A549 (cell line): Measurements from ENCODE around the gene MAPK4.

ENCODE experiments used
- ESRRA ChIP-seq: fragments of 150-350 bp; IDR thresholded peaks from 2 replicates; pipeline ENCODE4 v1.6.1; 2014; ENCODE audit warnings: mild to moderate bottlenecking, low read length, borderline replicate concordance
- TFCP2L1 ChIP-seq: fragments of 250-450 bp; sonication (Bioruptor Pico); IDR thresholded peaks from 2 replicates; pipeline ENCODE4 v1.5.0; 2021; ENCODE audit warnings: mild to moderate bottlenecking
- TF ChIP-seq, protein P1 (sequence below): fragments of >200 bp; sonication (Bioruptor Twin); formaldehyde crosslinking; IDR thresholded peaks from 3 replicates; pipeline ENCODE4 v1.5.1; 2016
- TF ChIP-seq, protein P2 (sequence below): fragments of 250-450 bp; sonication (Bioruptor Pico); IDR thresholded peaks from 2 replicates; pipeline ENCODE4 v1.5.0; 2021; ENCODE audit warnings: mild to moderate bottlenecking, moderate library complexity, borderline replicate concordance
- TF ChIP-seq, protein P3 (sequence below): fragments of 450-650 bp; IDR thresholded peaks from 2 replicates; pipeline ENCODE4 v1.6.1; 2014; ENCODE audit warnings: antibody characterized with exemption

DNA sequence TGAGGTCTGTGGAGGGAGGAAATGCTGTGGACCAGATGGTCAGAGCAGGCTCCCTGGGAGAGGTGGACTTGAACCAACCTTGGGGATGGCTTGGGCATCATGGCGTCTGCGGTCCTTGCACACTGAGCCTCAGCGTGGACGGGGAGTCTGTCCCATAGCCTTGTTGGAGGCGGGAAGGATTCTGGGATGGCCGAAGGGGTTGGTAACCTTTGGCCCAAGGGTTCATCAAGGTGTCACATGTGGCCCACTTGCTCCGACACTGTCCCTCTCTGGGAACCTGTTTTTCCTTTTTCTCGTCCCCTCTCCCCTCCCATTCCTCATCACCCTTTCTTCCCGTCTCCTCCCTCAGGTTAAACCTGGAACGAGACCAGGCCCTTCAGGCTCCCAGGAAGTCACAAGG is 66.4 kb downstream of the MAPK4 start:
- TF ChIP-seq ESRRA (no peak), TFCP2L1 (CRISPR knock-in tag) (no peak)
- TF ChIP-seq, protein P1, sequence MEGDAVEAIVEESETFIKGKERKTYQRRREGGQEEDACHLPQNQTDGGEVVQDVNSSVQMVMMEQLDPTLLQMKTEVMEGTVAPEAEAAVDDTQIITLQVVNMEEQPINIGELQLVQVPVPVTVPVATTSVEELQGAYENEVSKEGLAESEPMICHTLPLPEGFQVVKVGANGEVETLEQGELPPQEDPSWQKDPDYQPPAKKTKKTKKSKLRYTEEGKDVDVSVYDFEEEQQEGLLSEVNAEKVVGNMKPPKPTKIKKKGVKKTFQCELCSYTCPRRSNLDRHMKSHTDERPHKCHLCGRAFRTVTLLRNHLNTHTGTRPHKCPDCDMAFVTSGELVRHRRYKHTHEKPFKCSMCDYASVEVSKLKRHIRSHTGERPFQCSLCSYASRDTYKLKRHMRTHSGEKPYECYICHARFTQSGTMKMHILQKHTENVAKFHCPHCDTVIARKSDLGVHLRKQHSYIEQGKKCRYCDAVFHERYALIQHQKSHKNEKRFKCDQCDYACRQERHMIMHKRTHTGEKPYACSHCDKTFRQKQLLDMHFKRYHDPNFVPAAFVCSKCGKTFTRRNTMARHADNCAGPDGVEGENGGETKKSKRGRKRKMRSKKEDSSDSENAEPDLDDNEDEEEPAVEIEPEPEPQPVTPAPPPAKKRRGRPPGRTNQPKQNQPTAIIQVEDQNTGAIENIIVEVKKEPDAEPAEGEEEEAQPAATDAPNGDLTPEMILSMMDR = no peak
- TF ChIP-seq, protein P2, sequence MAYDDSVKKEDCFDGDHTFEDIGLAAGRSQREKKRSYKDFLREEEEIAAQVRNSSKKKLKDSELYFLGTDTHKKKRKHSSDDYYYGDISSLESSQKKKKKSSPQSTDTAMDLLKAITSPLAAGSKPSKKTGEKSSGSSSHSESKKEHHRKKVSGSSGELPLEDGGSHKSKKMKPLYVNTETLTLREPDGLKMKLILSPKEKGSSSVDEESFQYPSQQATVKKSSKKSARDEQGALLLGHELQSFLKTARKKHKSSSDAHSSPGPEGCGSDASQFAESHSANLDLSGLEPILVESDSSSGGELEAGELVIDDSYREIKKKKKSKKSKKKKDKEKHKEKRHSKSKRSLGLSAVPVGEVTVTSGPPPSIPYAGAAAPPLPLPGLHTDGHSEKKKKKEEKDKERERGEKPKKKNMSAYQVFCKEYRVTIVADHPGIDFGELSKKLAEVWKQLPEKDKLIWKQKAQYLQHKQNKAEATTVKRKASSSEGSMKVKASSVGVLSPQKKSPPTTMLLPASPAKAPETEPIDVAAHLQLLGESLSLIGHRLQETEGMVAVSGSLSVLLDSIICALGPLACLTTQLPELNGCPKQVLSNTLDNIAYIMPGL (CRISPR knock-in tag) = no peak
- TF ChIP-seq, protein P3, sequence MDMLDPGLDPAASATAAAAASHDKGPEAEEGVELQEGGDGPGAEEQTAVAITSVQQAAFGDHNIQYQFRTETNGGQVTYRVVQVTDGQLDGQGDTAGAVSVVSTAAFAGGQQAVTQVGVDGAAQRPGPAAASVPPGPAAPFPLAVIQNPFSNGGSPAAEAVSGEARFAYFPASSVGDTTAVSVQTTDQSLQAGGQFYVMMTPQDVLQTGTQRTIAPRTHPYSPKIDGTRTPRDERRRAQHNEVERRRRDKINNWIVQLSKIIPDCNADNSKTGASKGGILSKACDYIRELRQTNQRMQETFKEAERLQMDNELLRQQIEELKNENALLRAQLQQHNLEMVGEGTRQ = no peak
